GM12878 (cell line): ENCODE measurements around the gene LARGE1. TPM values are rescaled to one million over a fixed set of nuclear protein-coding genes. Genes with fewer than 3 reads are reported as not detected.

Source experiments
- BACH1 ChIP-seq: fragments of 450-650 bp; IDR thresholded peaks from 2 replicates; pipeline ENCODE4 v1.6.1; 2017; ENCODE audit warnings: mild to moderate bottlenecking, borderline replicate concordance
- CBFB ChIP-seq: IDR thresholded peaks from 2 replicates; pipeline ENCODE4 v1.6.1; 2016; ENCODE audit warnings: antibody characterized with exemption, low read depth
- CHD2 ChIP-seq: IDR thresholded peaks from 2 replicates; pipeline ENCODE4 v1.6.1; 2011; ENCODE audit warnings: low read depth, low read length, improper control_type of control experiment, borderline replicate concordance
- EED ChIP-seq: sonication (generic); IDR thresholded peaks from 2 replicates; pipeline ENCODE4 v1.6.1; 2016; ENCODE audit warnings: antibody characterized with exemption, low read depth
- ETV6 ChIP-seq, 2 experiments: fragments of 450-650 bp in 1 of 2; IDR thresholded peaks in 1 of 2; conservative IDR thresholded peaks in 1 of 2; 2 replicates each; pipeline ENCODE4 v1.6.1; 2014; ENCODE audit warnings: antibody characterized with exemption in 1 of 2, borderline replicate concordance in 1 of 2, low read depth in 1 of 2, mild to moderate bottlenecking in 1 of 2, moderate library complexity in 1 of 2
- MYC ChIP-seq: IDR thresholded peaks from 2 replicates; pipeline ENCODE4 v1.6.1; 2011; ENCODE audit warnings: mild to moderate bottlenecking, low read length, moderate library complexity, inconsistent platforms; ENCODE audit not compliant: insufficient read depth, insufficient replicate concordance, insufficient read length, severe bottlenecking
- NBN ChIP-seq: fragments of 450-650 bp; IDR thresholded peaks from 2 replicates; pipeline ENCODE4 v1.6.1; 2016
- NFIC ChIP-seq: IDR thresholded peaks from 2 replicates; pipeline ENCODE4 v1.6.1; 2012; ENCODE audit warnings: low read depth, mild to moderate bottlenecking, inconsistent platforms, low read length, moderate library complexity
- NKRF ChIP-seq: fragments of 450-650 bp; conservative IDR thresholded peaks from 2 replicates; pipeline ENCODE4 v1.6.1; 2017; ENCODE audit warnings: mild to moderate bottlenecking, moderate library complexity
- PAX5 ChIP-seq: IDR thresholded peaks from 2 replicates; pipeline ENCODE4 v1.6.1; 2011; ENCODE audit warnings: low read depth, low read length, borderline replicate concordance
- POLR2A ChIP-seq: IDR thresholded peaks from 2 replicates; pipeline ENCODE4 v1.6.1; 2011; ENCODE audit warnings: low read depth, mild to moderate bottlenecking, low read length
- RB1 ChIP-seq: fragments of 450-650 bp; formaldehyde crosslinking; IDR thresholded peaks from 2 replicates; pipeline ENCODE4 v1.6.1; 2017; ENCODE audit warnings: mild to moderate bottlenecking, borderline replicate concordance
- SIN3A ChIP-seq: IDR thresholded peaks from 2 replicates; pipeline ENCODE4 v1.6.1; 2012; ENCODE audit warnings: low read depth, low read length, improper control_type of control experiment
- SIX5 ChIP-seq: IDR thresholded peaks from 2 replicates; pipeline ENCODE4 v1.6.1; 2011; ENCODE audit warnings: mild to moderate bottlenecking, low read depth, low read length, moderate library complexity; ENCODE audit not compliant: severe bottlenecking
- SMARCA5 ChIP-seq: fragments of 450-650 bp; IDR thresholded peaks from 2 replicates; pipeline ENCODE4 v1.6.1; 2017; ENCODE audit warnings: mild to moderate bottlenecking
- SREBF2 ChIP-seq: IDR thresholded peaks from 2 replicates; pipeline ENCODE4 v1.6.1; 2012; ENCODE audit warnings: mild to moderate bottlenecking, low read length
- TCF7 ChIP-seq: IDR thresholded peaks from 2 replicates; pipeline ENCODE4 v1.6.1; 2014; ENCODE audit warnings: antibody characterized with exemption, borderline replicate concordance
- ZBED1 ChIP-seq: IDR thresholded peaks from 2 replicates; pipeline ENCODE4 v1.6.1; 2016; ENCODE audit warnings: borderline replicate concordance
- ZNF207 ChIP-seq: fragments of 450-650 bp; IDR thresholded peaks from 2 replicates; pipeline ENCODE4 v1.6.1; 2014; ENCODE audit warnings: antibody characterized with exemption, mild to moderate bottlenecking, borderline replicate concordance
- polyA plus RNA-seq, 11 experiments: library from polyadenylated mRNA; depleted of rRNA in 4 of 11; unstranded in 6 of 11; stranded (reverse) in 5 of 11; fragments of >200 nt; fragmentation: Nextera tagmentation in 4 of 11; fragmentation: Illumina TruSeq in 1 of 11; extraction: Ambion mirVana in 4 of 11; extraction: Trizol in 1 of 11; gene quantifications; 1 replicate in 1 of 11; 2 replicates in 10 of 11; pipeline versions ENCODE4 v1.2.1 to v1.2.3, GENCODE V29; 2011 to 2016; ENCODE audit warnings: inconsistent platforms in 2 of 11, missing spikeins in 2 of 11, low read depth in 1 of 11
- total RNA-seq, 4 experiments: library from RNA; depleted of rRNA in 3 of 4; stranded (reverse); fragments of >200 nt in 3 of 4; fragmentation: Illumina TruSeq in 1 of 4; extraction: Trizol in 1 of 4; gene quantifications; 2 replicates each; pipeline versions ENCODE4 v1.2.1 to v1.2.3, GENCODE V29; 2013 to 2021
- TF ChIP-seq, protein P1 (sequence below): fragments of 450-650 bp; IDR thresholded peaks from 2 replicates; pipeline ENCODE4 v1.6.1; 2016; ENCODE audit warnings: mild to moderate bottlenecking
- TF ChIP-seq, protein P2 (sequence below): fragments of 450-650 bp; IDR thresholded peaks from 2 replicates; pipeline ENCODE4 v1.6.1; 2018; ENCODE audit warnings: borderline replicate concordance, mild to moderate bottlenecking; ENCODE audit not compliant: partially characterized antibody
- TF ChIP-seq, protein P3 (sequence below): fragments of 450-650 bp; formaldehyde crosslinking; IDR thresholded peaks from 2 replicates; pipeline ENCODE4 v1.4.0; 2022; ENCODE audit warnings: mild to moderate bottlenecking, moderate library complexity

Gene LARGE1
- total and polyA plus RNA-seq, 10 of the 15 experiments (the other 5 are each of a cell fraction or from before 2014, with no cell fraction given): 3.2 to 41.4 (median 17.3) TPM

DNA sequence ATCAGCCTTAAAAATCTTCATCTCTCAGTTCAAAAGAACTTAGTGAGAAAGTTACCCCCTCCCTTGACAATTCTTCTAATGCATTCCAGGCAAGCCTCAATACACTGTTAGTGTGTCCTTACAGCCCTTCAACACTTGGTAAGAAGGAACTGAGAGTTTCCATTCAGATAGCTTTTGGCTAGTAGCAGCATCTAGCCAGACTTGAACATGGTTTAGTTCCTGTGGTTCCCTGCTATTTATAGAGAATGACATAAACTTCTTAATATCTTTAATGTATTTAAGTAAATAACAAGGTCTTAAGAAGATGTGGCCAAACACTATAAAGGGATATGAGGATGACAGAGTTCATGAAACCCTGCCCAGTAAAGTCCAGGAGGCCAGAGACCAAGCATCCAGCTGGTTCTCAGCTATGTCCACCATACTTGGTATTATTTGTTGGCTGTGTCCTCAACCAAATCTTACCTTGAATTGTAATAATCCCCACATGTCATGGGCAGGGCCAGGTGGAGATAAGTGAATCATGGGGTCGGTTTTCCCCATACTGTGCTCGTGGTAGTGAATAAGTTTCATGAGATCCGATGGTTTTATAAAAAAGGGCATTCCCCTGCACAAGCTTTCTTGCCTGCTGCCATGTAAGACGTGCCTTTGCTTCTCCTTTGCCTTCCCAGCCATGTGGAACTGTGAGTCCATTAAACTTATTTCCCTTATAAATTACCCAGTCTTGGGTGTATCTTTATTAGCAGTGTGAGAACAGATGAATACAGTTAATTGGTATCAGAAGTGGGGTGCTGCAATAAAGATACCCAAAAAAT is 132.4 kb downstream of the LARGE1 start (continued):
- TF ChIP-seq, protein P1, sequence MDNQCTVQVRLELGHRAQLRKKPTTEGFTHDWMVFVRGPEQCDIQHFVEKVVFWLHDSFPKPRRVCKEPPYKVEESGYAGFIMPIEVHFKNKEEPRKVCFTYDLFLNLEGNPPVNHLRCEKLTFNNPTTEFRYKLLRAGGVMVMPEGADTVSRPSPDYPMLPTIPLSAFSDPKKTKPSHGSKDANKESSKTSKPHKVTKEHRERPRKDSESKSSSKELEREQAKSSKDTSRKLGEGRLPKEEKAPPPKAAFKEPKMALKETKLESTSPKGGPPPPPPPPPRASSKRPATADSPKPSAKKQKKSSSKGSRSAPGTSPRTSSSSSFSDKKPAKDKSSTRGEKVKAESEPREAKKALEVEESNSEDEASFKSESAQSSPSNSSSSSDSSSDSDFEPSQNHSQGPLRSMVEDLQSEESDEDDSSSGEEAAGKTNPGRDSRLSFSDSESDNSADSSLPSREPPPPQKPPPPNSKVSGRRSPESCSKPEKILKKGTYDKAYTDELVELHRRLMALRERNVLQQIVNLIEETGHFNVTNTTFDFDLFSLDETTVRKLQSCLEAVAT: no peak
- TF ChIP-seq SREBF2 (no peak), EED (no peak), CHD2 (no peak), SMARCA5 (no peak), NKRF (no peak), ETV6 (conservative IDR thresholded peaks at IDR 0.05 in 1 of 2, IDR thresholded peaks at IDR 0.05 in 1 of 2; ENCODE audit: borderline replicate concordance in 1 of 2, low read depth in 1 of 2) (no peak), PAX5 (no peak), NFIC (peak; percentile 68; the same call in 1 of the 2 replicates), ZNF207 (no peak), ZBED1 (no peak), SIX5 (no peak), MYC (no peak), NBN (no peak), BACH1 (no peak), TCF7 (no peak), CBFB (no peak), POLR2A (no peak), SIN3A (no peak), RB1 (no peak)
- TF ChIP-seq, protein P2, sequence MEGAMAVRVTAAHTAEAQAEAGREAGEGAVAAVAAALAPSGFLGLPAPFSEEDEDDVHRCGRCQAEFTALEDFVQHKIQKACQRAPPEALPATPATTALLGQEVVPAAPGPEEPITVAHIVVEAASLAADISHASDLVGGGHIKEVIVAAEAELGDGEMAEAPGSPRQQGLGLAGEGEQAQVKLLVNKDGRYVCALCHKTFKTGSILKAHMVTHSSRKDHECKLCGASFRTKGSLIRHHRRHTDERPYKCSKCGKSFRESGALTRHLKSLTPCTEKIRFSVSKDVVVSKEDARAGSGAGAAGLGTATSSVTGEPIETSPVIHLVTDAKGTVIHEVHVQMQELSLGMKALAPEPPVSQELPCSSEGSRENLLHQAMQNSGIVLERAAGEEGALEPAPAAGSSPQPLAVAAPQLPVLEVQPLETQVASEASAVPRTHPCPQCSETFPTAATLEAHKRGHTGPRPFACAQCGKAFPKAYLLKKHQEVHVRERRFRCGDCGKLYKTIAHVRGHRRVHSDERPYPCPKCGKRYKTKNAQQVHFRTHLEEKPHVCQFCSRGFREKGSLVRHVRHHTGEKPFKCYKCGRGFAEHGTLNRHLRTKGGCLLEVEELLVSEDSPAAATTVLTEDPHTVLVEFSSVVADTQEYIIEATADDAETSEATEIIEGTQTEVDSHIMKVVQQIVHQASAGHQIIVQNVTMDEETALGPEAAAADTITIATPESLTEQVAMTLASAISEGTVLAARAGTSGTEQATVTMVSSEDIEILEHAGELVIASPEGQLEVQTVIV: no peak
- TF ChIP-seq, protein P3, sequence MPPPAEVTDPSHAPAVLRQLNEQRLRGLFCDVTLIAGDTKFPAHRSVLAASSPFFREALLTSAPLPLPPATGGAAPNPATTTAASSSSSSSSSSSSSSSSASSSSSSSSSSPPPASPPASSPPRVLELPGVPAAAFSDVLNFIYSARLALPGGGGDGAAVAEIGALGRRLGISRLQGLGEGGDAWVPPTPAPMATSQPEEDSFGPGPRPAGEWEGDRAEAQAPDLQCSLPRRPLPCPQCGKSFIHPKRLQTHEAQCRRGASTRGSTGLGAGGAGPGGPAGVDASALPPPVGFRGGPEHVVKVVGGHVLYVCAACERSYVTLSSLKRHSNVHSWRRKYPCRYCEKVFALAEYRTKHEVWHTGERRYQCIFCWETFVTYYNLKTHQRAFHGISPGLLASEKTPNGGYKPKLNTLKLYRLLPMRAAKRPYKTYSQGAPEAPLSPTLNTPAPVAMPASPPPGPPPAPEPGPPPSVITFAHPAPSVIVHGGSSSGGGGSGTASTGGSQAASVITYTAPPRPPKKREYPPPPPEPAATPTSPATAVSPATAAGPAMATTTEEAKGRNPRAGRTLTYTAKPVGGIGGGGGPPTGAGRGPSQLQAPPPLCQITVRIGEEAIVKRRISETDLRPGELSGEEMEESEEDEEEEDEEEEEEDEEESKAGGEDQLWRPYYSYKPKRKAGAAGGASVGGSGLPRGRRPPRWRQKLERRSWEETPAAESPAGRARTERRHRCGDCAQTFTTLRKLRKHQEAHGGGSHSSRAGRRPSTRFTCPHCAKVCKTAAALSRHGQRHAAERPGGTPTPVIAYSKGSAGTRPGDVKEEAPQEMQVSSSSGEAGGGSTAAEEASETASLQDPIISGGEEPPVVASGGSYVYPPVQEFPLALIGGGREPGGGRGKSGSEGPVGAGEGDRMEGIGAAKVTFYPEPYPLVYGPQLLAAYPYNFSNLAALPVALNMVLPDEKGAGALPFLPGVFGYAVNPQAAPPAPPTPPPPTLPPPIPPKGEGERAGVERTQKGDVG: no peak
